Retinal pigment epithelial cell (primary cell): ENCODE measurements around the gene TSPOAP1.

Experiments
- DNase-seq: peaks from one replicate; pipeline ENCODE4 v3.0.0-alpha.2; 2010; ENCODE audit warnings: low read depth
- H3K4me3 ChIP-seq: 2 replicates; pipeline ENCODE4 v1.5.1; 2011; ENCODE audit warnings: mild to moderate bottlenecking, low read length, control low read depth, moderate library complexity
- TF ChIP-seq, protein P1 (sequence below): conservative IDR thresholded peaks from 2 replicates; pipeline ENCODE4 v1.5.1; 2011; ENCODE audit warnings: low read depth, low read length, control low read depth, inconsistent platforms

TSPOAP1 gene

GRCh38 chr17:58328195-58329034 lies at the start of gene TSPOAP1:
Gene TSPOAP1 (minus strand): TSS chr17:58328795. CDS start chr17:58327920, 875 bp downstream.
- no peak for DNase-seq
- TF ChIP-seq, protein P1, sequence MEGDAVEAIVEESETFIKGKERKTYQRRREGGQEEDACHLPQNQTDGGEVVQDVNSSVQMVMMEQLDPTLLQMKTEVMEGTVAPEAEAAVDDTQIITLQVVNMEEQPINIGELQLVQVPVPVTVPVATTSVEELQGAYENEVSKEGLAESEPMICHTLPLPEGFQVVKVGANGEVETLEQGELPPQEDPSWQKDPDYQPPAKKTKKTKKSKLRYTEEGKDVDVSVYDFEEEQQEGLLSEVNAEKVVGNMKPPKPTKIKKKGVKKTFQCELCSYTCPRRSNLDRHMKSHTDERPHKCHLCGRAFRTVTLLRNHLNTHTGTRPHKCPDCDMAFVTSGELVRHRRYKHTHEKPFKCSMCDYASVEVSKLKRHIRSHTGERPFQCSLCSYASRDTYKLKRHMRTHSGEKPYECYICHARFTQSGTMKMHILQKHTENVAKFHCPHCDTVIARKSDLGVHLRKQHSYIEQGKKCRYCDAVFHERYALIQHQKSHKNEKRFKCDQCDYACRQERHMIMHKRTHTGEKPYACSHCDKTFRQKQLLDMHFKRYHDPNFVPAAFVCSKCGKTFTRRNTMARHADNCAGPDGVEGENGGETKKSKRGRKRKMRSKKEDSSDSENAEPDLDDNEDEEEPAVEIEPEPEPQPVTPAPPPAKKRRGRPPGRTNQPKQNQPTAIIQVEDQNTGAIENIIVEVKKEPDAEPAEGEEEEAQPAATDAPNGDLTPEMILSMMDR = no peak
- no peak within 1 kb of the TSS for H3K4me3 ChIP-seq

DNA sequence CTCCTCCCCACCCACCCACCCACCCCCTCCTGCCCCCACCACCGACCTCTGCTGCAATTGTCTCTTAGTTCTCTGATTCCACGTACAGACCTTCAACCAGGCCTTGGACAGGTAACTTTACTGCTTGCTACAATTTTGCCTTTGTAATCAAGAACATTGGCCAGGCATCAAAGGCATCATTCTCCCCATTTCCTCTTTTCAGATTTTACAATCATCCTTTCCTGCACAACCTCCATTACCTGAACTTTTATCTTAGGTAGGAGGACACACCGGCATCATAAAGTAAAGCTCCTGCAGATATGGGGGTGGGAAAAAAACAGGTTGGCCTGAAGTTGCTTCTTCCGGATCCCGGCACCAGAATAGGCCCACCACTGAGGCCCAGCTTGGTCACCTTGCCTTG lies 49.1 kb upstream of the TSPOAP1 start:
- H3K4me3 ChIP-seq = no peak overlapping the region
- no peak for DNase-seq
- TF ChIP-seq, protein P1 = no peak

GRCh38 chr17:58377093-58377601 lies 48.6 kb upstream of the TSPOAP1 start:
- TF ChIP-seq, protein P1 = no peak
- no peak overlapping the region for H3K4me3 ChIP-seq
- no peak for DNase-seq

- no peak overlapping the region for H3K4me3 ChIP-seq
- TF ChIP-seq, protein P1 = no peak
- no peak for DNase-seq
Observed at GRCh38 chr17:58376472-58377000, 47.9 kb upstream of the TSPOAP1 start.

DNA sequence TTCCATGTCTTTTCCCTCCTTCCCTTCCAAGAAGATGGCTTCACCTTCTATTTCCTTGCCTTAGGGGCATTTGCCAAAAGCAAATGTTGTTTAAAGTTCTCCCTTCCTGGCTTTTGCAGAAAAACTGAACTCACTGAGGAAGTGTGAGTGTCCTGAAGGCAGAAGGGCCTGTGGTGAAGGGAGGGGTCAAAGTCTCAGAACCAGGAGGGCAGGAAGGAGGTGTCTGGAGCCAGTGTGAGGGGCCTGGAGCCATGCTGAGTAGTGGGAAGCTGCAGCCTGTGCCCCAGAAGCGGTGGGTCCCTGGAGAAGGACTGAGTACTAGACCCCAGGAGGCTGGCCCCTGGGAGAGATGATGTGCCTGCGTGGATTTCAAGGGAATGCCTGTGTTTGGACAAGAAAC lies 47.2 kb upstream of the TSPOAP1 start:
- TF ChIP-seq, protein P1 = no peak
- DNase-seq = no peak

DNA sequence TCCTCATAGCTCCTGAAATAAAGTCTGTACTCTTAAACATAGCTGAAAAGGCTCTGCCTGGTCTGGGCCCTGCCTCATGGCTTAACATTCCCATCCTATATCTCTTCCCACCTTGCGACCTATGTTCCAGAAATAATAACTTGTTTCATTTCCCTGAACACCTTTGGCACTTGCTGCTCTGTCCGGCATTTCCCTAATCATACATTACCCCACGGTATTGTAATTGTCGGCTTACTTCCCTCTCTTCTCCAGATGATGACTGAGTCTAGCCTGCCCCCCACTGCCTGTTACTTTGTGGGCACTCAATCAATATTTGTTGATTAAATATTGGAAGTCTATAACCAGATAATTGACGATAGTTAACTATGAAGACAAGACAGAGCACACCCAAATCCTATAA lies 46.7 kb upstream of the TSPOAP1 start:
- TF ChIP-seq, protein P1 = no peak
- no peak overlapping the region for H3K4me3 ChIP-seq
- no peak for DNase-seq

More for the DNA sequence above, 47.2 kb upstream of the TSPOAP1 start:
- H3K4me3 ChIP-seq = no peak overlapping the region
